ENCODE measurements around the gene CDK4.

DNA sequence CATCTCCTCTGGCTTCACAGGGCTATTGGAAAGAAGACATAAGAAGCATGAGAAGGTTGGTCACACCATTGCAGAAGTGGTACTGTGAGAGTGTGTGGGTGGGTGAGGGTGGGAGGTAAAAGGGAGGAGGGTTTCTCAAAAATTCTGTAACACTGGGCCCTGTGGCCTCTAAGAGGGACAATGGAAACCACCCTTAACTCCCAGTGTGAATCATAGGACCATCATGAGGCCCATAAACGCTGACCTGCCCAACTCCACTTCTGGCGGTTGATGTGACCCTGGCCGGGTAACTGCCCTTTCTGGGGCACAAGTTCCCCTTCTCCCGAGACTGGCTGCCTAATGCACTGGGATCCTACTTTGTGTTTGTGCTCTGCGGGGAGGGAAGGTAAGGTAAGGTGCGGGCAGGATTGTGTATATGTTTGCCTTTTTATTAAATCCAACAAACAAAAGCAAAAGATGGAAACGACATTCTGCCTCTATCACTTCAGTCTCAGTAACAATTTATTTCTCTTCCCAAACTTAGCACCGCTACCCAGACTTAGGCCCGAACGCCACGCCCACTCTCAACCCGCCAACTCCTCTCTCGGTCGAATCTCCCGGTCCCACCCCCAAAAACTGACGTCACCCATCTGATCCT, 19.2 kb upstream of the CDK4 start:
- TF ChIP-seq, protein P1, sequence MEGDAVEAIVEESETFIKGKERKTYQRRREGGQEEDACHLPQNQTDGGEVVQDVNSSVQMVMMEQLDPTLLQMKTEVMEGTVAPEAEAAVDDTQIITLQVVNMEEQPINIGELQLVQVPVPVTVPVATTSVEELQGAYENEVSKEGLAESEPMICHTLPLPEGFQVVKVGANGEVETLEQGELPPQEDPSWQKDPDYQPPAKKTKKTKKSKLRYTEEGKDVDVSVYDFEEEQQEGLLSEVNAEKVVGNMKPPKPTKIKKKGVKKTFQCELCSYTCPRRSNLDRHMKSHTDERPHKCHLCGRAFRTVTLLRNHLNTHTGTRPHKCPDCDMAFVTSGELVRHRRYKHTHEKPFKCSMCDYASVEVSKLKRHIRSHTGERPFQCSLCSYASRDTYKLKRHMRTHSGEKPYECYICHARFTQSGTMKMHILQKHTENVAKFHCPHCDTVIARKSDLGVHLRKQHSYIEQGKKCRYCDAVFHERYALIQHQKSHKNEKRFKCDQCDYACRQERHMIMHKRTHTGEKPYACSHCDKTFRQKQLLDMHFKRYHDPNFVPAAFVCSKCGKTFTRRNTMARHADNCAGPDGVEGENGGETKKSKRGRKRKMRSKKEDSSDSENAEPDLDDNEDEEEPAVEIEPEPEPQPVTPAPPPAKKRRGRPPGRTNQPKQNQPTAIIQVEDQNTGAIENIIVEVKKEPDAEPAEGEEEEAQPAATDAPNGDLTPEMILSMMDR (IDR thresholded peaks at IDR 0.05), result no peak
- no peak for TF ChIP-seq POLR2A (IDR thresholded peaks at IDR 0.05)

Measured in thyroid gland (tissue), 4 donors.